Measurements from ENCODE around the gene PDE4D.

The PDE4D gene

GRCh38 chr5:59843511-59844213, 49.9 kb downstream of the PDE4D start:
- Histone ChIP-seq H3K27ac (replicated peaks) (no peak overlapping the region), H3K4me3 (replicated peaks; ENCODE audit: insufficient read depth, low read length) (no peak overlapping the region), H3K27me3 (ENCODE audit: insufficient read depth, poor library complexity, severe bottlenecking) (no peaks in the 10 kb centered on the region)
- TF ChIP-seq REST (IDR thresholded peaks at IDR 0.05; ENCODE audit: insufficient replicate concordance, low read depth) (no peak), SPI1 (IDR thresholded peaks at IDR 0.05; ENCODE audit: borderline replicate concordance, low read depth) (no peak), GABPA (IDR thresholded peaks at IDR 0.05; ENCODE audit: low read depth) (no peak), POLR2AphosphoS5 (IDR thresholded peaks at IDR 0.05; ENCODE audit: low read depth) (no peak)
- TF ChIP-seq, protein P1, sequence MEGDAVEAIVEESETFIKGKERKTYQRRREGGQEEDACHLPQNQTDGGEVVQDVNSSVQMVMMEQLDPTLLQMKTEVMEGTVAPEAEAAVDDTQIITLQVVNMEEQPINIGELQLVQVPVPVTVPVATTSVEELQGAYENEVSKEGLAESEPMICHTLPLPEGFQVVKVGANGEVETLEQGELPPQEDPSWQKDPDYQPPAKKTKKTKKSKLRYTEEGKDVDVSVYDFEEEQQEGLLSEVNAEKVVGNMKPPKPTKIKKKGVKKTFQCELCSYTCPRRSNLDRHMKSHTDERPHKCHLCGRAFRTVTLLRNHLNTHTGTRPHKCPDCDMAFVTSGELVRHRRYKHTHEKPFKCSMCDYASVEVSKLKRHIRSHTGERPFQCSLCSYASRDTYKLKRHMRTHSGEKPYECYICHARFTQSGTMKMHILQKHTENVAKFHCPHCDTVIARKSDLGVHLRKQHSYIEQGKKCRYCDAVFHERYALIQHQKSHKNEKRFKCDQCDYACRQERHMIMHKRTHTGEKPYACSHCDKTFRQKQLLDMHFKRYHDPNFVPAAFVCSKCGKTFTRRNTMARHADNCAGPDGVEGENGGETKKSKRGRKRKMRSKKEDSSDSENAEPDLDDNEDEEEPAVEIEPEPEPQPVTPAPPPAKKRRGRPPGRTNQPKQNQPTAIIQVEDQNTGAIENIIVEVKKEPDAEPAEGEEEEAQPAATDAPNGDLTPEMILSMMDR (IDR thresholded peaks at IDR 0.05; ENCODE audit: insufficient read depth, low read length): no peak
- no peak for DNase-seq (ENCODE audit: low read depth in 1 of 2, low spot score in 1 of 2)

- Histone ChIP-seq H3K27me3 (ENCODE audit: insufficient read depth, poor library complexity, severe bottlenecking) (no peaks in the 10 kb centered on the region), H3K4me3 (replicated peaks; ENCODE audit: insufficient read depth, low read length) (no peak overlapping the region), H3K27ac (replicated peaks) (no peak overlapping the region)
- no peak for DNase-seq (ENCODE audit: low read depth in 1 of 2, low spot score in 1 of 2)
- TF ChIP-seq REST (IDR thresholded peaks at IDR 0.05; ENCODE audit: insufficient replicate concordance, low read depth) (no peak), SPI1 (IDR thresholded peaks at IDR 0.05; ENCODE audit: borderline replicate concordance, low read depth) (no peak), POLR2AphosphoS5 (IDR thresholded peaks at IDR 0.05; ENCODE audit: low read depth) (no peak), GABPA (IDR thresholded peaks at IDR 0.05; ENCODE audit: low read depth) (no peak)
- TF ChIP-seq, protein P1 (IDR thresholded peaks at IDR 0.05; ENCODE audit: insufficient read depth, low read length): no peak
Observed at GRCh38 chr5:59842999-59843398, 50.5 kb downstream of the PDE4D start.

GRCh38 chr5:59840200-59840601, 53.3 kb downstream of the PDE4D start:
- TF ChIP-seq, protein P1 (IDR thresholded peaks at IDR 0.05; ENCODE audit: insufficient read depth, low read length): no peak
- no peak for TF ChIP-seq POLR2AphosphoS5 (IDR thresholded peaks at IDR 0.05; ENCODE audit: low read depth)
- Histone ChIP-seq H3K27ac (replicated peaks) (no peak overlapping the region), H3K4me3 (replicated peaks; ENCODE audit: insufficient read depth, low read length) (no peak overlapping the region), H3K27me3 (ENCODE audit: insufficient read depth, poor library complexity, severe bottlenecking) (no peaks in the 10 kb centered on the region)
- DNase-seq (ENCODE audit: low read depth in 1 of 2, low spot score in 1 of 2): no peak

DNA sequence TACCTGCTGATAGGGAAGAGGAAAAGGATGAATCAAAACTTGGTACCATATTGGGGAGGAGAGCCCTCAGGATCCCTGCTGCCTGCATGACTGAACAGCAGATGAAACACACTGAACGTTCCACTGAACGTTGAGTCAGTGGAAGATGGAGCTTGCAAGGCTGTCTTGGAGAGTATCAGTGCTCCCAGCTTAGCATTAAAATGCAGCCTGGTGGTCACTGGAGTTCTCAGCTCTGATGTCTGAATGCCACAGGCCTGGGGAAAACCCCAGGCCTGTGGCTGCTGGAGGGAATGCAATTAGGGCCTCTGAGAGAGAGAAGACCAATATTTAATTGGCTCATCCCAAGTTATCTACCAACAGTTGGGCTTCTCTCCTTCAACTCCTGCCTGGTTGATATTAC, 54.5 kb downstream of the PDE4D start:
- Histone ChIP-seq H3K4me3 (replicated peaks; ENCODE audit: insufficient read depth, low read length) (no peak overlapping the region), H3K27me3 (ENCODE audit: insufficient read depth, poor library complexity, severe bottlenecking) (no peaks in the 10 kb centered on the region), H3K27ac (replicated peaks) (no peak overlapping the region)
- DNase-seq (ENCODE audit: low read depth in 1 of 2, low spot score in 1 of 2): no peak
- TF ChIP-seq GABPA (IDR thresholded peaks at IDR 0.05; ENCODE audit: low read depth): no peak
- TF ChIP-seq POLR2AphosphoS5 (IDR thresholded peaks at IDR 0.05; ENCODE audit: low read depth): no peak
- no peak for TF ChIP-seq REST (IDR thresholded peaks at IDR 0.05; ENCODE audit: insufficient replicate concordance, low read depth)
- TF ChIP-seq, protein P1 (IDR thresholded peaks at IDR 0.05; ENCODE audit: insufficient read depth, low read length): no peak
- TF ChIP-seq SPI1 (IDR thresholded peaks at IDR 0.05; ENCODE audit: borderline replicate concordance, low read depth): no peak
